Central memory CD8-positive, alpha-beta T cell (primary cell): ENCODE results near the gene KIRREL3.

ENCODE experiments used
- ATAC-seq: fragments of 150-1000 bp; cut with Tn5 transposase; replicated peaks from 2 replicates; pipeline ENCODE4 v1.10.0; 2022; ENCODE audit warnings: mild to moderate bottlenecking, moderate FRiP score, moderate number of reproducible peaks; ENCODE audit not compliant: poor library complexity, severe bottlenecking; ENCODE audit errors: extremely low read depth
- DNase-seq, 2 donors: peaks; one replicate each; pipeline ENCODE4 v3.0.0; 2021; ENCODE audit warnings: low spot score in 2 of 2
- H3K27ac Mint-ChIP-seq: one replicate; pipeline ENCODE4 v1.8.0; 2022; ENCODE audit warnings: low read depth, mild to moderate bottlenecking, moderate library complexity, mixed read lengths
- H3K27me3 Mint-ChIP-seq: one replicate; pipeline ENCODE4 v1.8.0; 2022; ENCODE audit warnings: mixed read lengths
- H3K36me3 Mint-ChIP-seq: one replicate; pipeline ENCODE4 v1.8.0; 2022; ENCODE audit warnings: mild to moderate bottlenecking, moderate library complexity, mixed read lengths; ENCODE audit not compliant: insufficient read depth
- H3K4me1 Mint-ChIP-seq: one replicate; pipeline ENCODE4 v1.8.0; 2022; ENCODE audit warnings: mixed read lengths
- H3K4me3 Mint-ChIP-seq: one replicate; pipeline ENCODE4 v1.8.0; 2022; ENCODE audit warnings: mild to moderate bottlenecking, moderate library complexity, mixed read lengths
- H3K9me3 Mint-ChIP-seq: one replicate; pipeline ENCODE4 v1.8.0; 2022; ENCODE audit warnings: mixed read lengths

The KIRREL3 gene

GRCh38 chr11:126521196-126521595 lies 479.4 kb downstream of the KIRREL3 start:
- ATAC-seq (no peak), DNase-seq (no peak)
- peaks cover 72% of the 10 kb centered on the region for H3K27me3 Mint-ChIP-seq
- peaks cover 2% of the 10 kb centered on the region for H3K36me3 Mint-ChIP-seq
- H3K4me1 Mint-ChIP-seq: peaks cover 7% of the 10 kb centered on the region
- H3K27ac Mint-ChIP-seq: no peak overlapping the region
- H3K4me3 Mint-ChIP-seq: no peak overlapping the region
- no peaks in the 10 kb centered on the region for H3K9me3 Mint-ChIP-seq

DNA sequence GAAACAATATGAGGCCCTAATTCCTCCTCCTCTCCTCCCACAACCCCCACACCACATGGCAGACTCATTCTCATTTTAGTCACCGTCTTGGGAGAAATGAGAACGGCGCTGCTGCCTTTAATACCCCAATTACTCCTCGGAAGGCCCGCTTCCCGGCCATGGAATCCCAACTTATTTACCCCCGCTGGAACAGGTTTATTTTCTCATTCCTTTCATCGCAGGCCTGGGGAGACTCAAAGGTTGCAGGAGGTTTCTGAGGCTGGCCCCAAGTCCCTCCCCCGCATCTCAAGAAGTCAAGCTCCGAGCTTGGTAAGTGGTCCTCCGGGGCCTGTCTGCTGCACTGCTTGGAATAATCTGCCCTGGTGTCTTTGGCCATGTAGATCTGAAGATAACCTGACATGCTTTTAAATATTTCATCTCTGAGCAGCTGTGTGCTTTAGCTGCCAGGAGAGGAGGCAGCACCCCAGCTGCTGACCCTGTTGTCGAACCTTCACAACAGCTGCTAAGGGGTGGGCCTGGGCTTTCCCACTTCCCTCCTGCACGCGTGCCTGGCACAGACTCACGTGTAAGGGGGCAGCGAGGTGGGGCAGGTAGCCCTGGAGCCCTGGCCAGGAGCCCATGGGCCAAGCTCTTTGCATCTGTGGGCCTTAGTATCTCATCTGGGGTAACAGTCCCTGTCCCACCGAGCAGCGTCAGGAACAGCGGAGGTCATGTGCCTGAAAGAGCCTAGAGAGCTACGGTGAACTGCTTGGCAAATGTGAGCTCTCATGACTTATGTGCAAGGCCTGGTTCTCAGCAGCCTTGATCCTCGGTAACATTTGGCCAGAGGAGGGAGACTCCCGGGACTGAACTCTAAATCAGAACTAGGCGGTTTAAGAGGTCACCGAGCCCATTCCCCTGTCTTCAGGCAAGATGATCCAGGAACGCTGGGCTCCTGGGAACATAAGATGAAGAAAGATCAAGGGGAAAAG lies 480.5 kb downstream of the KIRREL3 start:
- Mint-ChIP-seq H3K36me3 (peaks cover 2% of the 10 kb centered on the region), H3K9me3 (no peaks in the 10 kb centered on the region), H3K27me3 (peaks cover 63% of the 10 kb centered on the region), H3K27ac (no peak overlapping the region), H3K4me1 (peaks cover 9% of the 10 kb centered on the region), H3K4me3 (no peak overlapping the region)
- no peak for ATAC-seq
- no peak for DNase-seq

DNA sequence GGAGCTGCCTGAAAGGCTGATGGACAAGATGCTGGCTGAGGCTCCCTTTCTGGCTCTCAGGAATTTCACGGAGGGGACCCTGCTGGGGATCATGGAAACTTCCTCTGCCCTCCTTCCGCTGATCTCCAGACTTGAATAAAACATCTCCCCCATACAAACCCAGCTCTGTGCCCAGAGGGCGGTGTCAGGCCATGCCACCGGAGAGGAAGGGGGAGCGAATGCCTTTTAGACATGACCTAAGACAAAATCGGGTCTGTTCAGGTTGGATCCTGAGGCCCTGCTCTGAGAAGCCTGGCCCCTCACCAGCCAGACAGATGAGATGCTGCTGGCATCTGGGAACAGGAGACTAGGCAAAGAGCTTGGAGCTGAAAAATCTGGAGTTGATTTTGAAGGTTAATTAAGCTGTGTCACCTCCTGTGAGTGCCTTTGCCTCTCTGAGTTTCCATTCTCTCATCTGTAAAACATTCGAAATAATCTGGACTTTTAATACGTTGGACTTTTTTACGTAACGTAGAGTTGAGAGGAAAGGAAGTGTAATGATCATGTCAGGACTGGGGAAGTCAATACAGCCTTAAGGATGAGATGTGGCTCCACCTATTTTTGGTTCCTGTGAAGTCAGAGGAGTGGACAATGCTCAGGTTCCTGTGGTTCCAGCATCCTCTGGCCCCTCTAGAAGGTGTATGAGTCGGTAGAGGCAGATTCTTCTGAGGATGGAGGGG lies 481.4 kb downstream of the KIRREL3 start:
- DNase-seq (no peak), ATAC-seq (no peak)
- peaks cover 2% of the 10 kb centered on the region for H3K36me3 Mint-ChIP-seq
- peaks cover 57% of the 10 kb centered on the region for H3K27me3 Mint-ChIP-seq
- H3K4me3 Mint-ChIP-seq: no peak overlapping the region
- peaks cover 9% of the 10 kb centered on the region for H3K4me1 Mint-ChIP-seq
- H3K9me3 Mint-ChIP-seq: no peaks in the 10 kb centered on the region
- no peak overlapping the region for H3K27ac Mint-ChIP-seq

DNA sequence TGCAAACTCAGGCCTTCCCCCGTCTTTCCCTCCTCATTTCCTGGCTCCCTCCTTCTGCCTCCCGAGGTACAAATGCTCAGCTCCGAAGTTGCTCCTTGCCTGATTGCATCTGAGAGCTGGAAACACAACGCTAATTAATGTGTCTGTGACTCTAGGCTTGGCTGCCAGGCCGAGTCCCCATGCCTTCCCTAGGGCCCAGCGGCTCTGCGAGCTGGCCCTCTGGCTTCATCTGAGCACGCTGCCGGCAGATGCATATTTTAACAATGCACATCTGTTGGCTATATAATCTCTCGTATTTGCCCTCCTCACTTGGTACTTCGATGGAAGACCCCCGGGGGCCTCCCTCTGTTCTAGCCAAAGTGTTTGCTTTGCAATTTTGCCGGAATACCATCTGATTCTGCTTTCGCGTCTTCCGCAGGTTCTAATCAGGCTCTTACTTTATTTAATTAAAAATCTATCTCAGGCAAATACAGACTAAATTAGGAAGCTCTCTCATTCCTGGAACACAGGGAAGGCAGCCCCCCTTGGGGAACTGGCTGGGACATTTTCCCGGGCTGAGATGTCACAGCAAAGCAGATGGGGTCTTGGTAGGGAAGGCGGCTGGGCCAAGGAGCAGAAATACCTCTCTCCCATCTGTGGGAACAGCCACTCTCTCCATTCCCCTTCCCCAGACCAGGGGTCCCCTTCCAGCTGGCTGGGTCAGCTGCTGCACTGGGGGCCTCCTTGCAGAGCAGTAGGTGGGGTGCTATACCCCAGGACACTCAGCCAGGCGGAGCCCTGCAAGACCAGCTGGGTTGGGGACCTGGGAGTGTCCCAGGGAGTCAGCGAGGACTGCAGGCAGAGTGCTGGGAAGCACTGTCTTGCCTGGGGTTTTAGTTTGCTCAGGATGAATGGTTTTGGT lies 482.2 kb downstream of the KIRREL3 start:
- no peak for DNase-seq
- ATAC-seq: no peak
- Mint-ChIP-seq H3K9me3 (no peaks in the 10 kb centered on the region), H3K4me1 (peaks cover 9% of the 10 kb centered on the region), H3K27me3 (peaks cover 57% of the 10 kb centered on the region), H3K27ac (no peak overlapping the region), H3K36me3 (peaks cover 2% of the 10 kb centered on the region), H3K4me3 (no peak overlapping the region)

- no peak overlapping the region for H3K27ac Mint-ChIP-seq
- no peak for ATAC-seq
Observed at GRCh38 chr11:126515501-126515900, 485.1 kb downstream of the KIRREL3 start.

GRCh38 chr11:126514061-126514693 lies 486.4 kb downstream of the KIRREL3 start:
- no peak for DNase-seq
- Mint-ChIP-seq H3K27ac (no peak overlapping the region), H3K36me3 (no peaks in the 10 kb centered on the region), H3K4me3 (no peak overlapping the region), H3K9me3 (no peaks in the 10 kb centered on the region), H3K4me1 (peaks cover 9% of the 10 kb centered on the region), H3K27me3 (peaks cover 68% of the 10 kb centered on the region)
- no peak for ATAC-seq

More at GRCh38 chr11:126515501-126515900, 485.1 kb downstream of the KIRREL3 start:
- Mint-ChIP-seq H3K4me1 (peaks cover 9% of the 10 kb centered on the region), H3K36me3 (peaks cover under 1% of the 10 kb centered on the region), H3K27me3 (peaks cover 61% of the 10 kb centered on the region), H3K9me3 (no peaks in the 10 kb centered on the region), H3K4me3 (no peak overlapping the region)
- no peak for DNase-seq

GRCh38 chr11:126512741-126513715 lies 487.5 kb downstream of the KIRREL3 start:
- Mint-ChIP-seq H3K27me3 (peaks cover 69% of the 10 kb centered on the region), H3K36me3 (no peaks in the 10 kb centered on the region), H3K27ac (no peak overlapping the region), H3K4me3 (no peak overlapping the region), H3K9me3 (no peaks in the 10 kb centered on the region), H3K4me1 (peaks cover 9% of the 10 kb centered on the region)
- no peak for ATAC-seq
- no peak for DNase-seq

- DNase-seq (no peak), ATAC-seq (no peak)
- Mint-ChIP-seq H3K27ac (no peak overlapping the region), H3K9me3 (no peaks in the 10 kb centered on the region), H3K27me3 (peaks cover 72% of the 10 kb centered on the region), H3K36me3 (no peaks in the 10 kb centered on the region), H3K4me3 (no peak overlapping the region), H3K4me1 (peaks cover 9% of the 10 kb centered on the region)
Observed at GRCh38 chr11:126512251-126512650, 488.3 kb downstream of the KIRREL3 start.

DNA sequence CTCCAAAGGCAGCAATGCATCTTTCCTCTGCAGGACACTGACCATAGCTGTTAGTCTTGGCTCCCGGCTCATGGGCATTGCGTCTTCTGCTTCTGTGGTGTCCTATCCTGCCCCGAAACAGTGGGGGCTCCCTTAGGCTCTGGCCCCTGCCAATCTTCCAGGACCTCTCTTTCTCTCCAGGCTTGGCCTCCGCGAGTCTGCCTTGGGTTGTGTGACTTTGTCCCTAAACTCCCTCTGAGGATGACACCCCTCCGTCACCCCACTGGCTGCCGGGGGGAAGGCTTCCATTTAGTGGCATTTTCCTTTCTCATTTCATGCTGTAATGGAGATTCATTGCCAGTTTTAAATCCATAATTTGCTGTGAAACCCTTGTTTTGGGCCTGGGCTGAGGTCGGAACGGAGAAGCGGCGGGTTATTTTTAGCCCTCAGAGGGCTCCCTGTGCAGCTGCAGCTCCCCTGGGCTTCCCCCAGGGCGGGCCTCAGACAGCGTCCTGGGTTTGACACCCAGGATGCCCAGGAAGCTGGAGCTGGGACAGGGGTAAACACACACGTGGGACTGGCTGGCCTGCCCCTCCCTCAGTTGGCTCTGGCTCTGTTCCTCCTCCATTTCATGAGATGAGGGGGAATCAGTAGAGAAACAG lies 489.0 kb downstream of the KIRREL3 start:
- Mint-ChIP-seq H3K27me3 (peaks cover 68% of the 10 kb centered on the region), H3K9me3 (no peaks in the 10 kb centered on the region), H3K36me3 (no peaks in the 10 kb centered on the region), H3K4me3 (no peak overlapping the region), H3K4me1 (peaks cover 6% of the 10 kb centered on the region), H3K27ac (no peak overlapping the region)
- ATAC-seq (no peak), DNase-seq (no peak)

DNA sequence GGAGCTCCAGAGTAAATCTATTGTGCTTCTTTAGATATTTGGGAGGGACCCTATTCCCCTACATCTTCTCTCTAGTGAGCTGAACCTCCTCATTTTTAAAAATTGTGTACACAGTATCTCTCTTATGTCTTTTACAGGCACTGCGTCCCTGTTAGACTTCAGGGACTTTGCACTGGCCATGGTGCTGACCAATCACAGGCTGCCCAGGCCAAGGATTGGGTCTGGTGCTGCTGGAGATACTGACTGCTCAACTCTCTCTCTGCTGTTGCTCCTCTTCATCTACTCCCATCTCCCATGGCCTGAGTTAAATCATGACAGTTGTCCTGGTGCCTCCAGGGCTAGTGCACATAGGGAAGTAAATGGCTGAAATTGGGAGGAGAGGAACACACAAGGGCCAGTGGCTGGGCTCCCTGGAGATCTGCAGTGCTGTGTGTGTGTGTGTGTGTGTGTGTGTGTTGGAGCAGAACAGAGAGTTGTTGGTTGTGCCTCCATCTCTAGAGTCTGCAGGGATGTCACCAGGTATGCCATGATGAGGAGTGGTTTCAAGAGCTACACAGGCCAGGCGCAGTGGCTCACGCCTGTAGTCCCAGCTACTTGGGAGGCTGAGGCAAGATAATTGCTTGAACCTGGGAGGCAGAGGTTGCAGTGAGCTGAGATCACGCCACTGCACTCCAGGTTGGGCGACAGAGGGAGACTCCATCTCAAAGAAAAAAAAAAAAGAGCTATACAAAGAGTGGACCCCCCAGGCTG lies 489.8 kb downstream of the KIRREL3 start:
- ATAC-seq: no peak
- Mint-ChIP-seq H3K27ac (no peak overlapping the region), H3K9me3 (no peaks in the 10 kb centered on the region), H3K4me1 (no peaks in the 10 kb centered on the region), H3K27me3 (peaks cover 62% of the 10 kb centered on the region), H3K4me3 (no peak overlapping the region), H3K36me3 (no peaks in the 10 kb centered on the region)
- DNase-seq: no peak
